ENCODE measurements around the gene PRPF6. TPM values are rescaled to one million over a fixed set of nuclear protein-coding genes. Genes with fewer than 3 reads are reported as not detected.

The PRPF6 gene
- total and polyA plus RNA-seq, 2 of the 13 experiments (the other 11 are each of a cell fraction or from before 2014, with no cell fraction given), result 63.7 to 101 TPM

GRCh38 chr20:63955827-63956663 is 24.9 kb upstream of the PRPF6 start, which contains the start of gene UCKL1 (continued):
- TF ChIP-seq ZNF281 (CRISPR knock-in tag; IDR thresholded peaks at IDR 0.05; ENCODE audit: borderline replicate concordance) (peak; percentile 86), ZNF597 (CRISPR knock-in tag; IDR thresholded peaks at IDR 0.05) (no peak; the same call in none of the 2 replicates), ZBTB21 (CRISPR knock-in tag; IDR thresholded peaks at IDR 0.05) (peak; percentile 61; the same call in 1 of the 2 replicates), THYN1 (CRISPR knock-in tag; IDR thresholded peaks at IDR 0.05; ENCODE audit: borderline replicate concordance, low read depth) (peak; percentile 98; the same call in 1 of the 2 replicates), SIX1 (CRISPR knock-in tag; IDR thresholded peaks at IDR 0.05; ENCODE audit: borderline replicate concordance) (peak; percentile 6; the same call in 1 of the 2 replicates), ZMYM4 (CRISPR knock-in tag; IDR thresholded peaks at IDR 0.05) (peak; percentile 92), SUZ12 (IDR thresholded peaks at IDR 0.05; ENCODE audit: low read depth, low read length) (peak; percentile 98), MYNN (CRISPR knock-in tag; IDR thresholded peaks at IDR 0.05; ENCODE audit: low read depth) (peak; percentile 94), GPN1 (CRISPR knock-in tag; IDR thresholded peaks at IDR 0.05; ENCODE audit: borderline replicate concordance) (peak; percentile 84), ZNF446 (CRISPR knock-in tag; IDR thresholded peaks at IDR 0.05) (peak; percentile 97), ZSCAN21 (CRISPR knock-in tag; IDR thresholded peaks at IDR 0.05; ENCODE audit: borderline replicate concordance) (peak; percentile 81; the same call in 1 of the 2 replicates), ZNF430 (CRISPR knock-in tag; IDR thresholded peaks at IDR 0.05) (peak; percentile 99), KAT8 (CRISPR knock-in tag; IDR thresholded peaks at IDR 0.05) (peak; percentile 91), ZFP36 (IDR thresholded peaks at IDR 0.05; ENCODE audit: borderline replicate concordance, low read depth, low read length, partially characterized antibody) (no peak), ZNF12 (CRISPR knock-in tag; IDR thresholded peaks at IDR 0.05) (peak; percentile 67), RORA (CRISPR knock-in tag; IDR thresholded peaks at IDR 0.05) (peak; percentile 91; the same call in 1 of the 2 replicates), KMT2B (CRISPR knock-in tag; IDR thresholded peaks at IDR 0.05) (peak; percentile 93), ARID5B (CRISPR knock-in tag; IDR thresholded peaks at IDR 0.05) (peak; percentile 87)

Data from HepG2 (cell line).